Colonic mucosa (tissue), 4 donors: ENCODE measurements around the gene ABHD10. TPM values are rescaled to one million over a fixed set of nuclear protein-coding genes. Genes with fewer than 3 reads are reported as not detected.

ENCODE experiments used
- DNase-seq: peaks from one replicate; pipeline ENCODE4 v3.0.0-alpha.2; 2020
- H3K27ac ChIP-seq: fragments of 200-600 bp; one replicate; pipeline ENCODE4 v1.8.0; 2021
- H3K27me3 ChIP-seq: fragments of 200-600 bp; one replicate; pipeline ENCODE4 v1.8.0; 2021
- H3K36me3 ChIP-seq: fragments of 200-600 bp; one replicate; pipeline ENCODE4 v1.8.0; 2021
- H3K4me1 ChIP-seq: fragments of 200-600 bp; one replicate; pipeline ENCODE4 v1.8.0; 2021; ENCODE audit warnings: mild to moderate bottlenecking
- H3K4me3 ChIP-seq: fragments of 200-600 bp; one replicate; pipeline ENCODE4 v1.8.0; 2021
- H3K9ac ChIP-seq, 2 donors: one replicate each; pipeline ENCODE4 v1.7.0; 2013; ENCODE audit warnings: control low read depth in 2 of 2, low read depth in 2 of 2, low read length in 2 of 2
- H3K9me3 ChIP-seq: fragments of 200-600 bp; one replicate; pipeline ENCODE4 v1.8.0; 2021
- intact Hi-C: fragments of 100-400 bp; cut with DNase I; formaldehyde crosslinking; loops from one replicate; pipeline ENCODE4 v1.14.1; 2022
- total RNA-seq, 2 donors: library from RNA; stranded (reverse); fragmentation: NEBNext Ultra II Directional in 1 of 2; extraction: Animal tissue kit (Norgen Biotek cat#: 25700) in 1 of 2; gene quantifications; one replicate each; pipeline ENCODE4 v1.2.1, GENCODE V29; 2021
- TF ChIP-seq, protein P1 (sequence below): fragments of 200-600 bp; IDR thresholded peaks from one replicate; pipeline ENCODE4 v1.8.0; 2022; ENCODE audit warnings: antibody characterized with exemption, mild to moderate bottlenecking
- donor health status: healthy.
- donor health status: DM: no; HTN: no; CAD: no.
- donor health status: DM: no; HTN: no; CAD: no.

The ABHD10 gene
- total RNA-seq, 2 donors from 2014 or later, result 27.8 to 31.7 TPM

DNA sequence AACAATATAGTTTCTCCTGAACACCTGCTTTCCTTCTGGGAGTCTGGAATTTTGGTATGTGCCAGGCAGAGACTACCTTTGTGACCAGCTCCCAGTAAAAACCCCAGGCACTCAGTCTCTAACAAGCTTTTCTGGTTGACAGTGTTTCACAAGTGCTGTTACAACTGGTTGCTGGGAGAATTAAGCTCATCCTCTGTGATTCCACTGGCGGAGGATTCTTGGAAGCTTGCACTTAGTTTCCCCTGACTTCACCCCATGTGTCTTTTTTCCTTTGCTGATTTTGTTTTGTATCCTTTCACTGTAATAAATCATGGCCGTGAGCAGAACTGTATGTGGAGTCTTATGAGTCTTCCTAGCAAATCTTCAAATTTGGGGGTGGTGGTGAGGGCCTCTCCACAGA, 14.2 kb downstream of the ABHD10 start:
- H3K27ac ChIP-seq, result no peak overlapping the region
- no peaks in the 10 kb centered on the region for H3K36me3 ChIP-seq
- no peaks in the 10 kb centered on the region for H3K27me3 ChIP-seq
- no peaks in the 10 kb centered on the region for H3K9me3 ChIP-seq
- no peak overlapping the region for H3K9ac ChIP-seq
- H3K4me3 ChIP-seq, result no peak overlapping the region
- TF ChIP-seq, protein P1, sequence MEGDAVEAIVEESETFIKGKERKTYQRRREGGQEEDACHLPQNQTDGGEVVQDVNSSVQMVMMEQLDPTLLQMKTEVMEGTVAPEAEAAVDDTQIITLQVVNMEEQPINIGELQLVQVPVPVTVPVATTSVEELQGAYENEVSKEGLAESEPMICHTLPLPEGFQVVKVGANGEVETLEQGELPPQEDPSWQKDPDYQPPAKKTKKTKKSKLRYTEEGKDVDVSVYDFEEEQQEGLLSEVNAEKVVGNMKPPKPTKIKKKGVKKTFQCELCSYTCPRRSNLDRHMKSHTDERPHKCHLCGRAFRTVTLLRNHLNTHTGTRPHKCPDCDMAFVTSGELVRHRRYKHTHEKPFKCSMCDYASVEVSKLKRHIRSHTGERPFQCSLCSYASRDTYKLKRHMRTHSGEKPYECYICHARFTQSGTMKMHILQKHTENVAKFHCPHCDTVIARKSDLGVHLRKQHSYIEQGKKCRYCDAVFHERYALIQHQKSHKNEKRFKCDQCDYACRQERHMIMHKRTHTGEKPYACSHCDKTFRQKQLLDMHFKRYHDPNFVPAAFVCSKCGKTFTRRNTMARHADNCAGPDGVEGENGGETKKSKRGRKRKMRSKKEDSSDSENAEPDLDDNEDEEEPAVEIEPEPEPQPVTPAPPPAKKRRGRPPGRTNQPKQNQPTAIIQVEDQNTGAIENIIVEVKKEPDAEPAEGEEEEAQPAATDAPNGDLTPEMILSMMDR, result no peak
- no peaks in the 10 kb centered on the region for H3K4me1 ChIP-seq
- intact Hi-C loops, result no loop called here
- no peak for DNase-seq

DNA sequence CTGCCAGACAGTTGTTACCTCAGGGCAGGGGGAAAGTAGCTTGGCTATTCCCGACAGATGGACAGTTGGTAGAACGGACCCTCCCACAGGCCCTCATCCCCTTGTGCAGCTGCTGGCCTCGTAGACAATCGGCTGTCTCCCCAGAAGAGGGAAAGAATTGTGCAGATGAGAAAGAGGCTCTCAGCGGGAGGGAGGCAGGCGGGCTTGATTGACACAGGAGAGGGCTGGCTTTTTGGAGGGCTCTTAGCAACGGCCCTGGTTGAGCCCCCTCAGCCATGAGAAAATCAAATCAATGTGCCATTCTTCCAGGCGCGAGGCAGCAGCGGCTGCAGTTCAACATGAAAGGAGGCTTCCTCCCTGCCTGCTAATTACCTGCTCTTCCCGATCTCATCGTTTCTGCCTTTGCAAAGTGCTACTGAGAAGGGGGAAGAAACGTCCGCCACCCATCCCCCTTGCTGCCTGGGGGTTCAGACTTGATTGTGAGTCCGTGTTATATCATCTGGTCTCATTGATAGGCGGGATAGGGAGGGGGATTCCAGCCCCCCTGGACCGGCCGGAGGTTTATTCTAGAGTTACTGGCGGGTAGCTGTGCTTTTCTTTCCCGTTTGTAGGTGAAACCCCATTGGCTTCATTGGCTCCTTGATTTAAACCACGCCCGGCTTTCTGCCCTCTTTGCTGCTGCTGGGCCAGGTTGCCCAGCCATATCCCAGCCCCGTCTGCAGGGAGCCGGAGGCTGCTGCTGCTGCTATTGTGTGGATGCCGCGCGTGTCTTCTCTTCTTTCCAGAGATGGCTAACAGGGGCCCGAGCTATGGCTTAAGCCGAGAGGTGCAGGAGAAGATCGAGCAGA, 20.0 kb downstream of the ABHD10 start, which contains the start of gene TAGLN3:
TAGLN3 (plus strand) TSS at position 287 of the 848 bp plus-strand sequence; CDS start at position 788, 501 bp downstream.
- Histone ChIP-seq H3K27ac (no peak within 1 kb of the TSS), H3K4me1 (no peaks in the 10 kb centered on the region), H3K27me3 (no peaks in the 10 kb centered on the region), H3K9ac (peak within 1 kb of the TSS; percentile 6 to 29), H3K36me3 (no peaks in the 10 kb centered on the region), H3K4me3 (peak within 1 kb of the TSS; percentile 22), H3K9me3 (no peaks in the 10 kb centered on the region)
- TF ChIP-seq, protein P1, result no peak
- intact Hi-C loops, result no loop called here
- DNase-seq, result no peak

DNA sequence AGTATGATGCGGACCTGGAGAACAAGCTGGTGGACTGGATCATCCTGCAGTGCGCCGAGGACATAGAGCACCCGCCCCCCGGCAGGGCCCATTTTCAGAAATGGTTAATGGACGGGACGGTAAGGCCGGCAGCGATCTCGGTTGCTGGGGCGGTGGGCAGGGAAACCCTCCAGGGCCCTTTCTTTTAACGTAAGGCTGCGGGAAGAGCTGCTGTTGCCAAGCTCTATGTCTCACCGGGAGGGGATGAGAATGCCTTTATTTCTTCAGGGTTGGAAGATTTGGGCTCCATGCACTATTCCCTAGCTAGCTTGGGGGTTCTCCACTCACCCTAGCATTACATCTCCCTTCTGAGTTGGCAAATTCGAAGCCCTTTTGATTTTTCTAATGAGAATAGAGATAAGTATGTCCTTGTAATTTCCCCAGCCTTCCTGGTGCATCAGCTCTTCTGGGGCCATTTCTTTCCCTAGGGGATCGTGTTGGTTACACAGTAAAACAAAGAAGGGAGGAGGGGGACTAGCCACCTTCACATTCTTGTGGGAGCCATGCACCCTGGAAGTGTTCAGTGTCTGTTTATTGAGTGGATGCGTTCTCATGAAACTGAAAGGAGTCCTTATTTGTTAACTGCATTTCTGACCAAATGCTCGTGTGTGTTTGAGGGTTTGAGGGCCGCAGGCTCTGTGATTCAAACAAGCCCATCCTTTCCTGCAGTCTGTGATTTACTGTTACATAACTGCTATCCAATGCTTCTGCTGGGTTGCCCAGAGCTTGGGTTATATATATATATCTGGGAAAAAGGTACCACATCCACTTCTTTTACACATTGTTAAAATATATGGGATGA, 20.9 kb downstream of the ABHD10 start:
- no peaks in the 10 kb centered on the region for H3K27me3 ChIP-seq
- intact Hi-C loops, result no loop called here
- H3K4me3 ChIP-seq, result peak overlapping the region; percentile 22
- H3K9ac ChIP-seq, result no peak overlapping the region
- H3K36me3 ChIP-seq, result no peaks in the 10 kb centered on the region
- TF ChIP-seq, protein P1, result no peak
- no peaks in the 10 kb centered on the region for H3K4me1 ChIP-seq
- no peak overlapping the region for H3K27ac ChIP-seq
- H3K9me3 ChIP-seq, result no peaks in the 10 kb centered on the region
- no peak for DNase-seq

DNA sequence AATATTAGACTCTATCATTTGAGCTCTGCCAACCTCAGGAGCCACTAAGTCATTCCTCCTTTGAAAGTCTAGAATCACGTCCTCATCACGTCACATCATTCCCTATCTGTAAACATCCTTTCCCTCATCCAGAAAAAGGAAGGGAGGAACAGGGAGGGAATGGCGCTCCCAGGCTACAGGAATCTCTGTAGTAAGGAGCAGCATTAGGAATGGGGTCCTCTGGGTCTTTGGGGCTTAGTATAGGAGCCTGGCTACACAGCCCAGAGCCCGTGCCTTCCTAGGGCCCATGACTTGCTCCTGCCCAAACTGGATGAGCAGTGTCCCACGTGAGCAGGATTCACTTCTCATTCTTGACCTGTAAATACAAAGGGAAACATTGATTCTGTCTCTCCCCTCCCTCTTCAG, 21.5 kb downstream of the ABHD10 start:
- Histone ChIP-seq H3K27me3 (no peaks in the 10 kb centered on the region), H3K4me3 (no peak overlapping the region), H3K9ac (no peak overlapping the region), H3K27ac (no peak overlapping the region), H3K9me3 (no peaks in the 10 kb centered on the region), H3K4me1 (no peaks in the 10 kb centered on the region), H3K36me3 (no peaks in the 10 kb centered on the region)
- intact Hi-C loops, result no loop called here
- TF ChIP-seq, protein P1, result no peak
- no peak for DNase-seq

DNA sequence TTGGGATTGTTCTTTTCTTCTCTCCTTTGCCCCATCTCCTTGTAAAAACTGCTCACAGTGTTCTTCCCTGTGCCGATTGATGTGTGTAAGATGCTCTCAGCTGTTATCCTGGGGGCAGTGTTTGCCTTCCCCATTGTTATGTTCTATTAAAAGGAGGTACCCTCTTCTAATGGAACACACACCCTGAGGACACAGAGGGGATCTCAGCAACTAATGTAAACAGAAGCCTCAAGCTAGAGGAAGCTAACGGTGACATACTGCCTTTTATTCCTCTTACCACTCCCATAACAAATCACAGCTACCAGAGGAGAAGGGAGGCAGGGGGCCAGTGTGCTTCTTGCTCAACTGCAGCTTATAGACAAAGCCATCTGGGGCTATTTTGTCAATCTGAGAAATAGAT, 22.1 kb downstream of the ABHD10 start:
- TF ChIP-seq, protein P1, result no peak
- intact Hi-C loops, result no loop called here
- no peak for DNase-seq
- Histone ChIP-seq H3K4me1 (no peaks in the 10 kb centered on the region), H3K36me3 (no peaks in the 10 kb centered on the region), H3K9ac (no peak overlapping the region), H3K27me3 (no peaks in the 10 kb centered on the region), H3K9me3 (no peaks in the 10 kb centered on the region), H3K4me3 (no peak overlapping the region), H3K27ac (no peak overlapping the region)
